Endothelial cell of umbilical vein (primary cell): ENCODE measurements around the gene RBFOX1. TPM values are rescaled to one million over a fixed set of nuclear protein-coding genes. Genes with fewer than 3 reads are reported as not detected.

Source experiments
- BruUV-seq: library from RNA; stranded (reverse); fragments of 400-500 nt; replicated peaks from 2 replicates; lab custom pipeline; 2021; lab: Mats Ljungman, UMichigan
- CTCF ChIA-PET: fragments of 300-600, 350-600 bp; sonication (Branson Sonifier 250); formaldehyde crosslinking; loops from one replicate; lab custom pipeline; 2021; ENCODE audit warnings: antibody characterized with exemption, inconsistent platforms; lab: Charles Lee
- POLR2A ChIA-PET: fragments of 300-600, 350-600 bp; sonication (Branson Sonifier 250); formaldehyde crosslinking; loops from one replicate; lab custom pipeline; 2021; ENCODE audit warnings: antibody characterized with exemption, inconsistent platforms; lab: Charles Lee
- DNase-seq: peaks from one replicate; pipeline ENCODE4 v3.0.0-alpha.2; 2011; ENCODE audit warnings: low read depth, low spot score
- FAIRE-seq: peaks from 2 replicates; lab custom pipeline; 2011; peaks lifted over from hg19 to GRCh38; lab: Jason Lieb, UNC
- H2AFZ ChIP-seq: 2 replicates; pipeline ENCODE4 v1.6.0; 2012; ENCODE audit warnings: low read depth, low read length, control low read depth, inconsistent platforms
- H3K27ac ChIP-seq: 2 replicates; pipeline ENCODE4 v1.5.1; 2011; ENCODE audit warnings: low read depth, mild to moderate bottlenecking, control low read depth, low read length, moderate library complexity; ENCODE audit not compliant: insufficient read depth
- H3K27me3 ChIP-seq, 2 experiments: 2 replicates each; pipeline versions ENCODE4 v1.6.0 to v1.6.1; 2011; ENCODE audit warnings: low read length in 2 of 2, mixed read lengths in 1 of 2; ENCODE audit not compliant: control insufficient read depth in 2 of 2, insufficient read depth in 2 of 2
- H3K36me3 ChIP-seq, 2 experiments: 2 replicates in 1 of 2; 3 replicates in 1 of 2; pipeline ENCODE4 v1.5.1; 2011; ENCODE audit warnings: low read length in 2 of 2, mild to moderate bottlenecking in 1 of 2, moderate library complexity in 1 of 2; ENCODE audit not compliant: control insufficient read depth in 2 of 2, insufficient read depth in 2 of 2; ENCODE audit errors: extremely low read depth in 1 of 2
- H3K4me1 ChIP-seq: 3 replicates; pipeline ENCODE4 v1.5.1; 2011; ENCODE audit warnings: mild to moderate bottlenecking, low read length; ENCODE audit not compliant: control insufficient read depth, insufficient read depth; ENCODE audit errors: extremely low read depth
- H3K4me2 ChIP-seq: 2 replicates; pipeline ENCODE4 v1.6.1; 2011; ENCODE audit warnings: low read length, control low read depth, mixed read lengths; ENCODE audit not compliant: insufficient read depth
- H3K4me3 ChIP-seq, 3 experiments: fragments of 200-600 bp in 1 of 3; sonication (generic), shearing (Covaris generic) in 1 of 3; replicated peaks in 1 of 3; 2 replicates each; pipeline ENCODE4 v1.5.1; 2011 to 2016; ENCODE audit warnings: control low read depth in 3 of 3, low read length in 3 of 3, mild to moderate bottlenecking in 2 of 3, inconsistent platforms in 1 of 3, low read depth in 1 of 3, moderate library complexity in 1 of 3; ENCODE audit not compliant: insufficient read depth in 1 of 3
- H3K79me2 ChIP-seq: 2 replicates; pipeline ENCODE4 v1.6.0; 2012; ENCODE audit warnings: low read length, inconsistent platforms; ENCODE audit not compliant: control insufficient read depth, insufficient read depth
- H3K9ac ChIP-seq: replicated peaks from 2 replicates; pipeline ENCODE3; 2011; ENCODE audit warnings: low read length, control low read depth; ENCODE audit not compliant: insufficient read depth; ENCODE audit errors: extremely low read depth
- H3K9me1 ChIP-seq: replicated peaks from 3 replicates; pipeline ENCODE4 v1.6.0; 2011; ENCODE audit warnings: mild to moderate bottlenecking, low read length; ENCODE audit not compliant: control insufficient read depth, insufficient read depth; ENCODE audit errors: extremely low read depth
- H3K9me3 ChIP-seq: replicated peaks from 2 replicates; pipeline ENCODE4 v1.5.1; 2012; ENCODE audit warnings: low read length, inconsistent platforms; ENCODE audit not compliant: control insufficient read depth, insufficient read depth
- H4K20me1 ChIP-seq: replicated peaks from 2 replicates; pipeline ENCODE3; 2011; ENCODE audit warnings: mild to moderate bottlenecking, low read length; ENCODE audit not compliant: control insufficient read depth, insufficient read depth; ENCODE audit errors: extremely low read depth
- EZH2 ChIP-seq: IDR thresholded peaks from 2 replicates; pipeline ENCODE4 v1.6.1; 2012; ENCODE audit warnings: borderline replicate concordance, low read depth, mild to moderate bottlenecking, moderate library complexity, low read length, inconsistent platforms; ENCODE audit not compliant: severe bottlenecking
- FOS ChIP-seq: IDR thresholded peaks from 2 replicates; pipeline ENCODE4 v1.6.1; 2011; ENCODE audit warnings: mild to moderate bottlenecking, low read length, moderate library complexity, borderline replicate concordance; ENCODE audit not compliant: insufficient read depth
- GATA2 ChIP-seq: IDR thresholded peaks from 2 replicates; pipeline ENCODE4 v1.7.0; 2011; ENCODE audit warnings: low read depth, mild to moderate bottlenecking, moderate library complexity, mixed read lengths, low read length; ENCODE audit not compliant: insufficient read length, insufficient read depth
- JUN ChIP-seq: IDR thresholded peaks from 2 replicates; pipeline ENCODE4 v1.6.1; 2011; ENCODE audit warnings: borderline replicate concordance, low read depth; ENCODE audit not compliant: insufficient read length, insufficient read depth
- MYC ChIP-seq: IDR thresholded peaks from one replicate; pipeline ENCODE4 v1.6.1; 2011; ENCODE audit warnings: mild to moderate bottlenecking, low read depth, low read length
- POLR2A ChIP-seq: IDR thresholded peaks from 2 replicates; pipeline ENCODE4 v1.6.1; 2012; ENCODE audit warnings: low read depth, mild to moderate bottlenecking, control low read depth, low read length
- POLR2AphosphoS5 ChIP-seq: IDR thresholded peaks from 2 replicates; pipeline ENCODE4 v1.6.1; 2012; ENCODE audit warnings: low read depth, mild to moderate bottlenecking, control low read depth, low read length, moderate library complexity; ENCODE audit not compliant: insufficient read depth
- dilution Hi-C: fragments of 300-500 bp; cut with MboI; formaldehyde crosslinking; loops from one replicate; pipeline ENCODE4 v1.15.0; 2019; ENCODE audit warnings: low sequenced_read_pairs; ENCODE audit not compliant: extremely low pct_ligation_motif_present
- intact Hi-C: fragments of 100-400 bp; cut with micrococcal nuclease; formaldehyde crosslinking; loops from one replicate; pipeline ENCODE4 v1.10.0; 2022
- polyA plus RNA-seq, 4 experiments: library from polyadenylated mRNA; depleted of rRNA in 3 of 4; stranded (reverse) in 3 of 4; unstranded in 1 of 4; fragments of >200 nt; gene quantifications; 2 replicates each; pipeline versions ENCODE4 v1.2.1 to v1.2.3, GENCODE V29; 2011 to 2012; ENCODE audit warnings: missing spikeins in 1 of 4
- total RNA-seq: library from RNA; stranded (reverse); gene quantifications from 2 replicates; pipeline ENCODE4 v1.2.3, GENCODE V29; 2021
- TF ChIP-seq, protein P1 (sequence below), 2 donors: IDR thresholded peaks; 1 replicate in 1 of 2; 2 replicates in 1 of 2; pipeline ENCODE4 v1.5.1; 2011; ENCODE audit warnings: low read length in 2 of 2, mild to moderate bottlenecking in 2 of 2, moderate library complexity in 2 of 2, control low read depth in 1 of 2, inconsistent platforms in 1 of 2, low read depth in 1 of 2; ENCODE audit not compliant: insufficient read depth in 1 of 2; ENCODE audit errors: extremely low read depth in 1 of 2
- TF ChIP-seq, protein P2 (sequence below): IDR thresholded peaks from 2 replicates; pipeline ENCODE4 v1.6.1; 2011; ENCODE audit not compliant: insufficient read depth, insufficient read length

The RBFOX1 gene
- total and polyA plus RNA-seq, 2 donors (not counting 3 experiments of a cell fraction or from before 2014, with no cell fraction given) = not detected

DNA sequence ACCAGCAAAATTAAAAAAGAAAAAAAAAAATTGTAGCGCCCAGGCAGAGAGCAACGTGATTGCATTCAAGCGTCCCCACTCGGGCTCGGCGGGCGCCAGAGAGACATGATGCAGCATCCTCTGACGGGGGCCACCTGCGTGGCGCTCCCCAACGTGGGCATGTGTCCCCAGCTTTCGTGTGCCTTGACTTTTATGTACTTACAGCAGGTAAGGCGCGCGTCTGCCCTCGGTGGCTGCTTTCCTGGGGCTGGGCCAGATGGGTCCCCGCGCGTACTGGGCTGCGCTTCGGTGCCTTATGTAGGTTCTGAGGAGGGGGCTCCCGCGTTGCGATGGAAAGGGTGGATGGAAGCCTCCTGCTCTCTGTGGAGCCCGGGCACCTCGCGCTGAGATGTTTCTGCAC is 28.4 kb upstream of the RBFOX1 start:
- BruUV-seq = no TSS peak
- Histone ChIP-seq H3K4me2 (no peak overlapping the region), H4K20me1 (no peaks in the 10 kb centered on the region), H3K9ac (no peak overlapping the region), H3K27me3 (no peaks in the 10 kb centered on the region), H3K9me1 (no peaks in the 10 kb centered on the region), H3K79me2 (no peaks in the 10 kb centered on the region), H3K36me3 (no peaks in the 10 kb centered on the region), H3K27ac (no peak overlapping the region), H2AFZ (no peak overlapping the region), H3K4me3 (no peak overlapping the region), H3K9me3 (peaks cover 1% of the 10 kb centered on the region), H3K4me1 (no peaks in the 10 kb centered on the region)
- POLR2A ChIA-PET = no interaction called here
- intact Hi-C loops (no loop called here), dilution Hi-C loops (no loop called here)
- TF ChIP-seq MYC (no peak), JUN (no peak), FOS (no peak), EZH2 (no peak), POLR2A (no peak), GATA2 (no peak)
- DNase-seq (no peak), FAIRE-seq (no peak)
- CTCF ChIA-PET = no interaction called here

DNA sequence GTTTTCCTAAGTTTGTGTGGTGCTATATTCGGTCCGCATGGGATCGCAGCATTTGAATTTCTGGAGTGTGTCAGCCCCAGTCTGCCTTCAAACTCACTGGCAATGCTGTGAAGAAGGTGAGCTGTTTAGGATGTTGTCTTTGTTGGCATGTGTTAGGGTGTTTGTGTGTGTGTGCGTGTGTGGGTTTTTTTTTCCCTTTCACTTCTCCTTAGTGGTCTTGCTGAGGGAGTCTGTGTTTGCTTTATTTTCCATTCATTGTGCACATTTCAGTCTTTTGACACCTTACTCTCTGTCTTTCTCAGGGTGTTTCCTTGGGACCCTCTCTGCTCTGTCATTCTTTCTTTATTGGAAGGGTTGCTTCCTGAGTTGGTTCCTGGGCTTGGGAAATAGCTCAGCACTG is 27.7 kb upstream of the RBFOX1 start:
- POLR2A ChIA-PET = no interaction called here
- H3K27me3 ChIP-seq = no peaks in the 10 kb centered on the region
- no peaks in the 10 kb centered on the region for H3K36me3 ChIP-seq
- H3K9ac ChIP-seq = no peak overlapping the region
- dilution Hi-C loops (no loop called here), intact Hi-C loops (no loop called here)
- H3K4me1 ChIP-seq = no peaks in the 10 kb centered on the region
- no peaks in the 10 kb centered on the region for H3K9me1 ChIP-seq
- TF ChIP-seq GATA2 (no peak), POLR2A (no peak), MYC (no peak), POLR2AphosphoS5 (no peak), FOS (no peak), EZH2 (no peak)
- TF ChIP-seq, protein P1, sequence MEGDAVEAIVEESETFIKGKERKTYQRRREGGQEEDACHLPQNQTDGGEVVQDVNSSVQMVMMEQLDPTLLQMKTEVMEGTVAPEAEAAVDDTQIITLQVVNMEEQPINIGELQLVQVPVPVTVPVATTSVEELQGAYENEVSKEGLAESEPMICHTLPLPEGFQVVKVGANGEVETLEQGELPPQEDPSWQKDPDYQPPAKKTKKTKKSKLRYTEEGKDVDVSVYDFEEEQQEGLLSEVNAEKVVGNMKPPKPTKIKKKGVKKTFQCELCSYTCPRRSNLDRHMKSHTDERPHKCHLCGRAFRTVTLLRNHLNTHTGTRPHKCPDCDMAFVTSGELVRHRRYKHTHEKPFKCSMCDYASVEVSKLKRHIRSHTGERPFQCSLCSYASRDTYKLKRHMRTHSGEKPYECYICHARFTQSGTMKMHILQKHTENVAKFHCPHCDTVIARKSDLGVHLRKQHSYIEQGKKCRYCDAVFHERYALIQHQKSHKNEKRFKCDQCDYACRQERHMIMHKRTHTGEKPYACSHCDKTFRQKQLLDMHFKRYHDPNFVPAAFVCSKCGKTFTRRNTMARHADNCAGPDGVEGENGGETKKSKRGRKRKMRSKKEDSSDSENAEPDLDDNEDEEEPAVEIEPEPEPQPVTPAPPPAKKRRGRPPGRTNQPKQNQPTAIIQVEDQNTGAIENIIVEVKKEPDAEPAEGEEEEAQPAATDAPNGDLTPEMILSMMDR (IDR thresholded peaks at IDR 0.05; ENCODE audit: extremely low read depth in 1 of 2, insufficient read depth in 1 of 2, low read depth in 1 of 2, low read length in 2 of 2) = no peak
- TF ChIP-seq, protein P2, sequence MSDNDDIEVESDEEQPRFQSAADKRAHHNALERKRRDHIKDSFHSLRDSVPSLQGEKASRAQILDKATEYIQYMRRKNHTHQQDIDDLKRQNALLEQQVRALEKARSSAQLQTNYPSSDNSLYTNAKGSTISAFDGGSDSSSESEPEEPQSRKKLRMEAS = no peak
- CTCF ChIA-PET = no interaction called here
- H4K20me1 ChIP-seq = no peaks in the 10 kb centered on the region
- FAIRE-seq (no peak), DNase-seq (no peak)
- H3K4me3 ChIP-seq = no peak overlapping the region
- peaks cover 1% of the 10 kb centered on the region for H3K9me3 ChIP-seq
- no peak overlapping the region for H3K27ac ChIP-seq
- no TSS peak for BruUV-seq
- H3K4me2 ChIP-seq = no peak overlapping the region
- no peak overlapping the region for H2AFZ ChIP-seq
- H3K79me2 ChIP-seq = no peaks in the 10 kb centered on the region
